Uterus (tissue), 4 donors: ENCODE results near the gene DNAJC21. TPM values are rescaled to one million over a fixed set of nuclear protein-coding genes. Genes with fewer than 3 reads are reported as not detected.
"Not testable (repeated sequence)": the region's sequence is repeated elsewhere in the genome, so short reads cannot be mapped to it uniquely, and the experiment has no call there.

Source experiments
- DNase-seq, 2 donors: peaks; one replicate each; pipeline ENCODE4 v3.0.0-alpha.2; 2019 to 2020
- H3K27ac ChIP-seq, 2 donors: fragments of 200-600 bp; sonication (generic); 1 replicate in 1 of 2; 2 replicates in 1 of 2; pipeline ENCODE4 v1.5.1; 2016 to 2018
- H3K27me3 ChIP-seq, 2 donors: fragments of 200-600 bp; sonication (generic); one replicate each; pipeline ENCODE4 v1.5.1; 2018 to 2019; ENCODE audit warnings: control low read depth in 1 of 2
- H3K36me3 ChIP-seq, 2 donors: fragments of 200-600 bp; sonication (generic); one replicate each; pipeline ENCODE4 v1.5.1; 2019; ENCODE audit warnings: control low read depth in 1 of 2
- H3K4me1 ChIP-seq, 2 donors: fragments of 200-600 bp; sonication (generic); one replicate each; pipeline ENCODE4 v1.5.1; 2018 to 2019; ENCODE audit warnings: control low read depth in 1 of 2
- H3K4me3 ChIP-seq, 2 donors: fragments of 200-600 bp; sonication (generic); 1 replicate in 1 of 2; 2 replicates in 1 of 2; pipeline ENCODE4 v1.5.1; 2018 to 2019; ENCODE audit warnings: mild to moderate bottlenecking in 1 of 2
- H3K9me3 ChIP-seq, 2 donors: fragments of 200-600 bp; sonication (generic); one replicate each; pipeline ENCODE4 v1.5.1; 2019; ENCODE audit warnings: control low read depth in 1 of 2
- POLR2A ChIP-seq, 2 donors: fragments of 450-650 bp; IDR thresholded peaks; one replicate each; pipeline ENCODE4 v1.6.1; 2016; ENCODE audit warnings: antibody characterized with exemption in 2 of 2, mild to moderate bottlenecking in 1 of 2, moderate library complexity in 1 of 2
- intact Hi-C: fragments of 100-400 bp; cut with DNase I; formaldehyde crosslinking; loops from one replicate; pipeline ENCODE4 v1.15.1; 2023; ENCODE audit warnings: low total_unique reads
- total RNA-seq, 4 donors: library from RNA; depleted of rRNA in 3 of 4; stranded (reverse); fragments of >200 nt in 3 of 4; gene quantifications; one replicate each; pipeline versions ENCODE4 v1.1.0 to v1.2.4, GENCODE V29; 2014 to 2023
- TF ChIP-seq, protein P1 (sequence below), 4 experiments: fragments of 200-600 bp in 2 of 4; fragments of 450-650 bp in 2 of 4; sonication (generic) in 2 of 4; IDR thresholded peaks; one replicate each; pipeline ENCODE4 v1.5.1; 2016 to 2019; ENCODE audit warnings: antibody characterized with exemption in 4 of 4, mild to moderate bottlenecking in 2 of 4, moderate library complexity in 1 of 4
- donor health status: DM: yes; HTN: yes; CAD: no.

Gene DNAJC21
- total RNA-seq, 4 donors from 2014 or later, result 15.9 to 55.4 (median 44.0) TPM

- intact Hi-C loops, result no loop called here
- Histone ChIP-seq H3K4me1 (peaks cover 7 to 10% of the 10 kb centered on the region in 2 donors), H3K36me3 (no peaks in the 10 kb centered on the region), H3K9me3 (no peaks in the 10 kb centered on the region), H3K27ac (no peak overlapping the region), H3K4me3 (no peak overlapping the region), H3K27me3 (no peaks in the 10 kb centered on the region)
- no peak for DNase-seq
- no peak for TF ChIP-seq POLR2A (IDR thresholded peaks at IDR 0.05)
- TF ChIP-seq, protein P1, sequence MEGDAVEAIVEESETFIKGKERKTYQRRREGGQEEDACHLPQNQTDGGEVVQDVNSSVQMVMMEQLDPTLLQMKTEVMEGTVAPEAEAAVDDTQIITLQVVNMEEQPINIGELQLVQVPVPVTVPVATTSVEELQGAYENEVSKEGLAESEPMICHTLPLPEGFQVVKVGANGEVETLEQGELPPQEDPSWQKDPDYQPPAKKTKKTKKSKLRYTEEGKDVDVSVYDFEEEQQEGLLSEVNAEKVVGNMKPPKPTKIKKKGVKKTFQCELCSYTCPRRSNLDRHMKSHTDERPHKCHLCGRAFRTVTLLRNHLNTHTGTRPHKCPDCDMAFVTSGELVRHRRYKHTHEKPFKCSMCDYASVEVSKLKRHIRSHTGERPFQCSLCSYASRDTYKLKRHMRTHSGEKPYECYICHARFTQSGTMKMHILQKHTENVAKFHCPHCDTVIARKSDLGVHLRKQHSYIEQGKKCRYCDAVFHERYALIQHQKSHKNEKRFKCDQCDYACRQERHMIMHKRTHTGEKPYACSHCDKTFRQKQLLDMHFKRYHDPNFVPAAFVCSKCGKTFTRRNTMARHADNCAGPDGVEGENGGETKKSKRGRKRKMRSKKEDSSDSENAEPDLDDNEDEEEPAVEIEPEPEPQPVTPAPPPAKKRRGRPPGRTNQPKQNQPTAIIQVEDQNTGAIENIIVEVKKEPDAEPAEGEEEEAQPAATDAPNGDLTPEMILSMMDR (IDR thresholded peaks at IDR 0.05), result no peak
Observed at GRCh38 chr5:34918025-34918424, 11.3 kb upstream of the DNAJC21 start.

GRCh38 chr5:34919077-34919476 is 10.3 kb upstream of the DNAJC21 start:
- H3K27ac ChIP-seq, result no peak overlapping the region
- H3K4me1 ChIP-seq, result peaks cover 10 to 14% of the 10 kb centered on the region in 2 donors
- no peak overlapping the region for H3K4me3 ChIP-seq
- H3K27me3 ChIP-seq, result no peaks in the 10 kb centered on the region
- H3K36me3 ChIP-seq, result no peaks in the 10 kb centered on the region
- intact Hi-C loops, result no loop called here
- DNase-seq, result no peak
- H3K9me3 ChIP-seq, result no peaks in the 10 kb centered on the region
- no peak for TF ChIP-seq POLR2A (IDR thresholded peaks at IDR 0.05)
- TF ChIP-seq, protein P1 (IDR thresholded peaks at IDR 0.05), result no peak

DNA sequence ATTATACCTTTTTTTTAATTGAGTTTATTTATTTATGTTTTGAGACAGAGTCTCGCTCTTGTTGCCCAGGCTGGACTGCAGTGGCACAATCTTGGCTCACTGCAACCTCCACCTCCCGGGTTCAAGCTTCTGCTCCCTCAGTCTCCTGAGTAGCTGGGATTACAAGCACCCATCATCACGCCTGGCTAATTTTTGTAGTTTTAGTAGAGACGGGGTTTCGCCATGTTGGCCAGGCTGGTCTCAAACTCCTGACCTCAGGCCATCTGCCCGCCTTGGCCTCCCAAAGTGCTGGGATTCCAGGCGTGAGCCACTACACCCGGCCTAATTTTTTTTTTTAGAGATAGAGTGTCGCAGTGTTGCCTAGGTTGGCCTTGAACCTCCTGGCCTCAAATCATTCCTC is 6.1 kb upstream of the DNAJC21 start:
- H3K27me3 ChIP-seq, intact Hi-C loops, DNase-seq, H3K4me1 ChIP-seq, H3K9me3 ChIP-seq, H3K27ac ChIP-seq, H3K36me3 ChIP-seq, H3K4me3 ChIP-seq: not testable (repeated sequence)

GRCh38 chr5:34923694-34924461 is 5.5 kb upstream of the DNAJC21 start:
- H3K36me3 ChIP-seq, result no peaks in the 10 kb centered on the region
- H3K4me3 ChIP-seq, result no peak overlapping the region
- H3K27ac ChIP-seq, result peak overlapping the region in 1 of 2 donors; percentile 8
- H3K4me1 ChIP-seq, result peaks cover 0 to 7% of the 10 kb centered on the region in 2 donors
- no peaks in the 10 kb centered on the region for H3K27me3 ChIP-seq
- intact Hi-C loops, result no loop called here
- H3K9me3 ChIP-seq, result no peaks in the 10 kb centered on the region
- no peak for DNase-seq
- no peak for TF ChIP-seq POLR2A (IDR thresholded peaks at IDR 0.05)

- H3K27me3 ChIP-seq, result no peaks in the 10 kb centered on the region
- no peak for DNase-seq
- no peaks in the 10 kb centered on the region for H3K36me3 ChIP-seq
- no peak for TF ChIP-seq POLR2A (IDR thresholded peaks at IDR 0.05)
- TF ChIP-seq, protein P1 (IDR thresholded peaks at IDR 0.05), result no peak
- H3K9me3 ChIP-seq, result no peaks in the 10 kb centered on the region
- H3K27ac ChIP-seq, result peak overlapping the region in 1 of 2 donors; percentile 8
- no peak overlapping the region for H3K4me3 ChIP-seq
- intact Hi-C loops, result no loop called here
- H3K4me1 ChIP-seq, result peaks cover 0 to 7% of the 10 kb centered on the region in 2 donors
Observed at GRCh38 chr5:34924462-34924765, 4.9 kb upstream of the DNAJC21 start.

DNA sequence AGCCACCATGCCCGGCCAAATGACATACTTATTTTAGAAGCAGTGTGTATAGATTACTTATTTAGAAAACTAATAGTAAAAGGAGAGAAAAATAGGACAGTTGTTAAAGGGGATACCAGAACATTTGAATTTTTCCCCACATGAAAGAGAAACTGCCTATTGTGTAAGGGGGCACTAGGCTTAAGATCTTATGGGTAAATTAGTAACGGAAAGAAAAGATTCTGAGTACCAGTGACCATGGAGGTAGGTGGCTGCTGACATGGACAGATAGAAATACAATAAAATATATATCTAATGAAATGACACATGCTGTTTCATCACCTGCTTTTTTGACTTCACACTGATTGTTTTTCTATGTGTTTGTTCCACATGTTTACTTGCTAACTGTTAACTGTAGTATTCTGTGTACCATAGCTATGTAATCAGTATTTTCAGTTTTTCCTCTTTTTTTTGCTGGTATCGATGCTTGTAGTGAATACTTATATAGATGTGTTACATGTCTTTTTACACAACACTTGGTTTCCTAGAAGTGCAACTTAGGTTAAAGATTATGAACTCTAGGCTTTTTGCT is 3.0 kb upstream of the DNAJC21 start:
- no peak for DNase-seq
- intact Hi-C loops, result no loop called here
- H3K4me3 ChIP-seq, result no peak overlapping the region
- H3K36me3 ChIP-seq, result no peaks in the 10 kb centered on the region
- no peak for TF ChIP-seq POLR2A (IDR thresholded peaks at IDR 0.05)
- TF ChIP-seq, protein P1 (IDR thresholded peaks at IDR 0.05), result no peak
- H3K27ac ChIP-seq, result no peak overlapping the region
- H3K9me3 ChIP-seq, result no peaks in the 10 kb centered on the region
- peaks cover 0 to 7% of the 10 kb centered on the region in 2 donors for H3K4me1 ChIP-seq
- H3K27me3 ChIP-seq, result no peaks in the 10 kb centered on the region
